WTC11 (cell line): ENCODE data around the gene DENR. TPM values are rescaled to one million over a fixed set of nuclear protein-coding genes. Genes with fewer than 3 reads are reported as not detected.
"Not testable (repeated sequence)": the region's sequence is repeated elsewhere in the genome, so short reads cannot be mapped to it uniquely, and the experiment has no call there.

Experiments
- ATAC-seq: fragments of 200-7000 bp; cut with Tn5 transposase; 2 replicates; pipeline ENCODE4 v1.10.0; 2021; ENCODE audit warnings: mild to moderate bottlenecking, moderate library complexity
- CTCF ChIA-PET: fragments of 300-600 bp; sonication (Branson Sonifier 250); formaldehyde crosslinking; loops from one replicate; lab custom pipeline; 2021; ENCODE audit warnings: antibody characterized with exemption; lab: Charles Lee
- POLR2A ChIA-PET: fragments of 350-600 bp; sonication (Branson Sonifier 250); formaldehyde crosslinking; loops from one replicate; lab custom pipeline; 2021; ENCODE audit warnings: antibody characterized with exemption; lab: Charles Lee
- DNase-seq: peaks from one replicate; pipeline ENCODE4 v3.0.0; 2021; ENCODE audit warnings: low spot score
- H3K27ac Mint-ChIP-seq: 2 replicates; pipeline ENCODE4 v1.8.0; 2021; ENCODE audit warnings: mixed read lengths
- H3K27me3 Mint-ChIP-seq: 2 replicates; pipeline ENCODE4 v1.8.0; 2021; ENCODE audit warnings: low read depth, mild to moderate bottlenecking, moderate library complexity, mixed read lengths
- H3K36me3 Mint-ChIP-seq: 2 replicates; pipeline ENCODE4 v1.8.0; 2021; ENCODE audit warnings: mixed read lengths
- H3K4me1 Mint-ChIP-seq: 2 replicates; pipeline ENCODE4 v1.8.0; 2022; ENCODE audit warnings: mixed read lengths
- H3K4me3 Mint-ChIP-seq: 2 replicates; pipeline ENCODE4 v1.8.0; 2021; ENCODE audit warnings: mild to moderate bottlenecking, moderate library complexity, mixed read lengths
- H3K9me3 Mint-ChIP-seq: 2 replicates; pipeline ENCODE4 v1.8.0; 2021; ENCODE audit warnings: mixed read lengths
- ETV6 ChIP-seq: sonication (generic); formaldehyde crosslinking; IDR thresholded peaks from 2 replicates; pipeline ENCODE4 v1.8.1; 2022; ENCODE audit warnings: mild to moderate bottlenecking, missing genetic modification reagents
- FOXP4 ChIP-seq: sonication (generic); formaldehyde crosslinking; IDR thresholded peaks from 2 replicates; pipeline ENCODE4 v1.8.0; 2022; ENCODE audit warnings: mild to moderate bottlenecking, missing genetic modification reagents
- GABPB1 ChIP-seq: sonication (generic); formaldehyde crosslinking; IDR thresholded peaks from 2 replicates; pipeline ENCODE4 v1.8.1; 2023; ENCODE audit warnings: mild to moderate bottlenecking, missing genetic modification reagents
- GTF2I ChIP-seq: fragments of 250-450 bp; sonication (Bioruptor Pico); conservative IDR thresholded peaks from 2 replicates; pipeline ENCODE4 v1.4.0; 2021; ENCODE audit warnings: mild to moderate bottlenecking
- MAX ChIP-seq: sonication (generic); formaldehyde crosslinking; IDR thresholded peaks from 2 replicates; pipeline ENCODE4 v1.8.0; 2022; ENCODE audit warnings: mild to moderate bottlenecking, missing genetic modification reagents
- MYBL2 ChIP-seq: sonication (generic); formaldehyde crosslinking; IDR thresholded peaks from 2 replicates; pipeline ENCODE4 v1.8.1; 2023; ENCODE audit warnings: mild to moderate bottlenecking, moderate library complexity, missing genetic modification reagents
- PRDM15 ChIP-seq: sonication (generic); formaldehyde crosslinking; IDR thresholded peaks from 2 replicates; pipeline ENCODE4 v1.8.0; 2022; ENCODE audit warnings: missing genetic modification reagents
- RORB ChIP-seq: fragments of 250-450 bp; sonication (Bioruptor Pico); IDR thresholded peaks from 2 replicates; pipeline ENCODE4 v1.9.0; 2021; ENCODE audit warnings: mild to moderate bottlenecking
- ZNF138 ChIP-seq: sonication (generic); formaldehyde crosslinking; conservative IDR thresholded peaks from 2 replicates; pipeline ENCODE4 v1.8.1; 2022; ENCODE audit warnings: mild to moderate bottlenecking, moderate library complexity, missing genetic modification reagents
- total RNA-seq: library from RNA; stranded (reverse); gene quantifications from 3 replicates; pipeline ENCODE4 v1.2.3, GENCODE V29; 2021
- TF ChIP-seq, protein P1 (sequence below): fragments of 250-450 bp; sonication (Bioruptor Pico); IDR thresholded peaks from 2 replicates; pipeline ENCODE4 v1.8.0; 2021; ENCODE audit warnings: mild to moderate bottlenecking

Gene DENR
- total RNA-seq, 1 experiment from 2014 or later, result 81.5 TPM

DNA sequence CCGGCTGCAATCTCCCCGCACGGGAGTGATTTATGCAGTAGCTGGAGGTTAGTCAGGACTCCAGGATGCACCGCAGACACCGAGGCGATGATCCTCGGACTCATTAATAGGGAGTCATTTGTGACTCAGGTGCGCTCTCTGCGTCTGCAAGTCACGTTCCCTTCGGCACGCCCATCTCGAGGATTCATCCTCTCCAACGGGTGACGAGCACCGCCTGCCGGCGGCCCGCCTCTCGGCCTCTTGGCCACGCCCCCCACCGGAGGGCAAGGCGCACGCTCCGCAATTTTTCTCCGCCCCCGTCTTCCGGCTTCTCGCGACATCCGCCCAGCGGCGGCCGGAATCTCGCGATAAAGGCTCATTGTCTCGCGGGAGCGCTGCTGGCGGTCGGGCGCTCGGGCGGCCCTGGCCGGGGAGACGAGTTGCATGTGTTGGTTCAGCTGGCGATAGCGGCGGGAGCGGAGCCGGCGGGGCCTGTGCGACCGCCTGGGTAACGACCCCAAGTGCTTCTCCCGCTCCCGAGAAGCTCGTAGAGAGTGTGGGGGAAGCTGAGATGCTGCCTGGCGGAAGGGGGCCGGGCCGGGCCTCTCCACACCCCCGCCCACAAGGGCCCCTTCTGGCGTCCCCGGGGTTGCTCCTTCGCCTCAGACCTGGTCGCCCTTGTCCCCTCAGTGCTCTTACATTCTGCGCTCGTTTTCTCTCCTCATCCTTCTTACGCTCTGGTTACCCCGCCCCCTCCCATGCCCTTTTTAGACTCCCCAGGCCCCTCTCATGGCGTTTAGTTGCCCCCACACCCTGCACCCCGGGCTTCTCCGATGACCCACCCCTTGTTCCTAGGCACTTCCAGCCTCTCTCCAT, at the start of gene DENR (continued):
- TF ChIP-seq FOXP4 (CRISPR knock-in tag) (0 out of 2 replicates have a peak, but pooled peaks have one; percentile 36), MYBL2 (CRISPR knock-in tag) (0 out of 2 replicates have a peak, but pooled peaks have one; percentile 32), PRDM15 (CRISPR knock-in tag) (no peak), ZNF138 (CRISPR knock-in tag) (no peak), MAX (CRISPR knock-in tag) (peak; percentile 89), GABPB1 (peak; percentile 67), RORB (no peak), GTF2I (no peak), ETV6 (peak; percentile 16; the same call in 1 of the 2 replicates)
- TF ChIP-seq, protein P1, sequence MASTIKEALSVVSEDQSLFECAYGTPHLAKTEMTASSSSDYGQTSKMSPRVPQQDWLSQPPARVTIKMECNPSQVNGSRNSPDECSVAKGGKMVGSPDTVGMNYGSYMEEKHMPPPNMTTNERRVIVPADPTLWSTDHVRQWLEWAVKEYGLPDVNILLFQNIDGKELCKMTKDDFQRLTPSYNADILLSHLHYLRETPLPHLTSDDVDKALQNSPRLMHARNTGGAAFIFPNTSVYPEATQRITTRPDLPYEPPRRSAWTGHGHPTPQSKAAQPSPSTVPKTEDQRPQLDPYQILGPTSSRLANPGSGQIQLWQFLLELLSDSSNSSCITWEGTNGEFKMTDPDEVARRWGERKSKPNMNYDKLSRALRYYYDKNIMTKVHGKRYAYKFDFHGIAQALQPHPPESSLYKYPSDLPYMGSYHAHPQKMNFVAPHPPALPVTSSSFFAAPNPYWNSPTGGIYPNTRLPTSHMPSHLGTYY (CRISPR knock-in tag), result no peak
- TF ChIP-seq, all 79 proteins: peak for 17

- H3K27ac Mint-ChIP-seq, H3K4me1 Mint-ChIP-seq, H3K4me3 Mint-ChIP-seq, H3K9me3 Mint-ChIP-seq, H3K27me3 Mint-ChIP-seq, CTCF ChIA-PET, DNase-seq, POLR2A ChIA-PET, H3K36me3 Mint-ChIP-seq, ATAC-seq: not testable (repeated sequence)
Observed at GRCh38 chr12:122702890-122703611, 49.6 kb upstream of the DENR start, which contains the start of gene HCAR2. Gene HCAR2 (minus strand): TSS chr12:122703357. CDS start chr12:122703283, 74 bp downstream.

- CTCF ChIA-PET, DNase-seq, POLR2A ChIA-PET, H3K27me3 Mint-ChIP-seq, ATAC-seq, H3K9me3 Mint-ChIP-seq, H3K4me3 Mint-ChIP-seq, H3K27ac Mint-ChIP-seq, H3K36me3 Mint-ChIP-seq, H3K4me1 Mint-ChIP-seq: not testable (repeated sequence)
Observed at GRCh38 chr12:122703841-122704240, 48.8 kb upstream of the DENR start.

DNA sequence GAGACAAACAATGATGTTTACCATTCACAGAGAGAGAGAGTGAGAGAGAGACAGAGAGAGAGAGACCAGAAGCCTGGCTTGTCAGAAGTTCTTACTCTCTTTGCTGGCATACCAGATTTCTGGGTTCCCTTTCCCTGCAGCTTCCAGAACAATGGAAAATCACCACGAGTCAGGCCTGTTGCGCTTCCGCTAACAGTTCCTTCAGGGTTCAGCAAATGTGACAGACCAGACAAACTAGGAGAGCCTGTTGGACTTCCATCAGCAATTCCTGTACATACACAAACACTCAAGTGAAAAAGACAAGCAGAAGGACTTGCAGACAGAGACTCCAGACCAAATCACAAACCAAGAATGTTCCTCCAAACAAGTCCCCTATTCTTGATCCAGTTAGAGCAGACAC, 43.3 kb upstream of the DENR start:
- ATAC-seq, H3K4me1 Mint-ChIP-seq, H3K9me3 Mint-ChIP-seq, CTCF ChIA-PET, H3K27me3 Mint-ChIP-seq, POLR2A ChIA-PET, DNase-seq, H3K27ac Mint-ChIP-seq, H3K4me3 Mint-ChIP-seq, H3K36me3 Mint-ChIP-seq: not testable (repeated sequence)

- H3K27me3 Mint-ChIP-seq, H3K9me3 Mint-ChIP-seq, DNase-seq, H3K36me3 Mint-ChIP-seq, H3K4me1 Mint-ChIP-seq, H3K27ac Mint-ChIP-seq, POLR2A ChIA-PET, H3K4me3 Mint-ChIP-seq, CTCF ChIA-PET, ATAC-seq: not testable (repeated sequence)
Observed at GRCh38 chr12:122710341-122710740, 42.3 kb upstream of the DENR start.

GRCh38 chr12:122711266-122711665, 41.4 kb upstream of the DENR start:
- ATAC-seq, H3K27me3 Mint-ChIP-seq, H3K4me1 Mint-ChIP-seq, H3K27ac Mint-ChIP-seq, POLR2A ChIA-PET, H3K4me3 Mint-ChIP-seq, H3K9me3 Mint-ChIP-seq, CTCF ChIA-PET, H3K36me3 Mint-ChIP-seq, DNase-seq: not testable (repeated sequence)

DNA sequence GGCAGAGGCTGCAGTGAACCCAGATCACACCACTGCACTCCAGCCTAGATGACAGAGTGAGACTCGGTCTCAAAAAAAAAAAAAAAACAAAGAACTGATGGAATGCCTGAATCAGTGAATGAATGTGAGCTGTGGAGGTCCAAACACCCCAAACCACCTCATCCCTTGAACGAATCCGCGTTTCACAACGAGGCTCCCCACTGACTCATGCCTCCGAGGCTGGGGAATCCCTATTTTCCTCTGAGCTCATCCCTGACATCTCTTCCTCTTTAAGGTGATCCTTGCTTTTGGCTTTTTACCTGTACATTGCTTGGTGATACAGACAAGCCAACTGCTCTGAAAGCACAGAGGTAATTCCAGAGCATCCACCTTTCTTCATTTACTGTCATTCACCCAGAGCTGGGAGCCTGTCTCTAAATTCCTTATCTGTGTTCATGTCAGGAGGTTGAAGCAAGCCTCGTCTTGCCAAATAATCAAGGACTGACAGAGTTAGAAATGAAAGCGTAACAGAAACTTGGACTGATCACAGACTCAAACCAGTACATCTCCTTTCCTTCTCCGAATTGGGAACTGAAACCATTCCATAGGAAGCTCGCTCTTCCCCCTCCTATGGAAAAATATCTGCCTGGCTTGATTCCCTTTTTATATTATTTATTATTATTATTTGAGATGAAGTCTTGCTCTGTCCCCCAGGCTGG, 39.0 kb upstream of the DENR start:
- H3K27me3 Mint-ChIP-seq, H3K4me3 Mint-ChIP-seq, H3K4me1 Mint-ChIP-seq, POLR2A ChIA-PET, DNase-seq, H3K36me3 Mint-ChIP-seq, H3K9me3 Mint-ChIP-seq, H3K27ac Mint-ChIP-seq, CTCF ChIA-PET: not testable (repeated sequence)
- peak; percentile 58 for ATAC-seq
